ENCODE data around the gene NRXN3. TPM values are rescaled to one million over a fixed set of nuclear protein-coding genes. Genes with fewer than 3 reads are reported as not detected.

Gene NRXN3
- total and polyA plus RNA-seq, 4 donors: 1.4 to 8.3 (median 4.4) TPM

DNA sequence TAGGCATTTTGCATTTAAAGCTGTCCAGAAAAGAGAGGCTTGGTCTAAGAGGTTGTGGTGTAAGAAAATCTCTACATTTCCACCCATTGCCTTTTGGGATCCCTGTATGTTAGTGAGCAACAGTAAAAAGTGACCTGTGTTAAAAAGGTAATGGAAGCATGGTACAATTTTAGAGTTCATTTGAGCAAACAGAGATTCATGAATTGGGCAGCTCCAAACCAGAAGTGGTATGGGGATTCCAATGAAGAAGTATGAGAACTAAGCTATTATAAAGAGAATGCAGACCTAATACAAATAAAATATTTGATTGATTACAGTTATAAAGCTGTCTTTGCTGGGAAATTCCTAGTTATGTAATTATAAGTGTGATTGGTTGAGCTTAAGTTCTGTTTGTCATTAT, 1134.1 kb downstream of the NRXN3 start:
- no peaks in the 10 kb centered on the region for H3K36me3 ChIP-seq (ENCODE audit: control insufficient read depth in 4 of 4, insufficient read depth in 4 of 4, low read length in 4 of 4)
- ATAC-seq (ENCODE audit: insufficient read depth, low FRiP score) (no peak), DNase-seq (no peak)
- no peak overlapping the region for H3K4me3 ChIP-seq
- H3K27ac ChIP-seq (ENCODE audit: low read depth in 1 of 2, low read length in 1 of 2): no peak overlapping the region
- H3K9me3 ChIP-seq (ENCODE audit: control insufficient read depth in 4 of 4, insufficient read depth in 3 of 4, low read length in 3 of 4): no peaks in the 10 kb centered on the region
- no peaks in the 10 kb centered on the region for H3K27me3 ChIP-seq (ENCODE audit: control insufficient read depth in 3 of 3, insufficient read depth in 3 of 3, low read length in 2 of 3)
- TF ChIP-seq, protein P1, sequence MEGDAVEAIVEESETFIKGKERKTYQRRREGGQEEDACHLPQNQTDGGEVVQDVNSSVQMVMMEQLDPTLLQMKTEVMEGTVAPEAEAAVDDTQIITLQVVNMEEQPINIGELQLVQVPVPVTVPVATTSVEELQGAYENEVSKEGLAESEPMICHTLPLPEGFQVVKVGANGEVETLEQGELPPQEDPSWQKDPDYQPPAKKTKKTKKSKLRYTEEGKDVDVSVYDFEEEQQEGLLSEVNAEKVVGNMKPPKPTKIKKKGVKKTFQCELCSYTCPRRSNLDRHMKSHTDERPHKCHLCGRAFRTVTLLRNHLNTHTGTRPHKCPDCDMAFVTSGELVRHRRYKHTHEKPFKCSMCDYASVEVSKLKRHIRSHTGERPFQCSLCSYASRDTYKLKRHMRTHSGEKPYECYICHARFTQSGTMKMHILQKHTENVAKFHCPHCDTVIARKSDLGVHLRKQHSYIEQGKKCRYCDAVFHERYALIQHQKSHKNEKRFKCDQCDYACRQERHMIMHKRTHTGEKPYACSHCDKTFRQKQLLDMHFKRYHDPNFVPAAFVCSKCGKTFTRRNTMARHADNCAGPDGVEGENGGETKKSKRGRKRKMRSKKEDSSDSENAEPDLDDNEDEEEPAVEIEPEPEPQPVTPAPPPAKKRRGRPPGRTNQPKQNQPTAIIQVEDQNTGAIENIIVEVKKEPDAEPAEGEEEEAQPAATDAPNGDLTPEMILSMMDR (IDR thresholded peaks at IDR 0.05; ENCODE audit: control extremely low read depth, extremely low read depth): no peak
- no peaks in the 10 kb centered on the region for H3K4me1 ChIP-seq (ENCODE audit: control insufficient read depth in 5 of 5, insufficient read depth in 5 of 5, low read length in 5 of 5)
- H3K9ac ChIP-seq (ENCODE audit: insufficient read depth in 1 of 2, low read length in 2 of 2): no peak overlapping the region

DNA sequence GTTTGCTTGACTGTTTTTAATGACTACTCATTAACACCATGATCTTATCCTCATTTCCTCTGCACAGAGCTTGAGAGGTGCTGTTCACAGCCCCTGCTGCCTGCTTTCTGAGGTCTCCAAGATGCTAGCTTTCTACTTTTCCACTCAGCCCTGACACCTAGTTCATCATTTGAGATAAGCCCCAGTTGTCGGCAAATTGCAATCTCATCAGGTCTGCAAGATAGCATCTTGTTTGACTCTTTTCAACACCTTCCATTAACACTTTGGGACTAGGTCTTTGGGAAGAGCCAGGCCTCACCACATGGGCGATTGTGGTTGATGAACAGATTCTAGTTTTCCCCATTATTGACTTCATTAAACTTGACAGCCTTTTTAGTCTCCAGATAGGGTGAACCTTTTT, 1136.4 kb downstream of the NRXN3 start:
- H3K27ac ChIP-seq (ENCODE audit: low read depth in 1 of 2, low read length in 1 of 2): no peak overlapping the region
- no peak overlapping the region for H3K4me3 ChIP-seq
- H3K9me3 ChIP-seq (ENCODE audit: control insufficient read depth in 4 of 4, insufficient read depth in 3 of 4, low read length in 3 of 4): no peaks in the 10 kb centered on the region
- H3K27me3 ChIP-seq (ENCODE audit: control insufficient read depth in 3 of 3, insufficient read depth in 3 of 3, low read length in 2 of 3): no peaks in the 10 kb centered on the region
- no peak for ATAC-seq (ENCODE audit: insufficient read depth, low FRiP score)
- DNase-seq: no peak
- H3K9ac ChIP-seq (ENCODE audit: insufficient read depth in 1 of 2, low read length in 2 of 2): no peak overlapping the region
- no peaks in the 10 kb centered on the region for H3K36me3 ChIP-seq (ENCODE audit: control insufficient read depth in 4 of 4, insufficient read depth in 4 of 4, low read length in 4 of 4)
- no peaks in the 10 kb centered on the region for H3K4me1 ChIP-seq (ENCODE audit: control insufficient read depth in 5 of 5, insufficient read depth in 5 of 5, low read length in 5 of 5)
- TF ChIP-seq, protein P1 (IDR thresholded peaks at IDR 0.05; ENCODE audit: control extremely low read depth, extremely low read depth): no peak
- WGBS, 2 donors: 35 to 59% methylated on average over 2 of the region's 2 CpGs

DNA sequence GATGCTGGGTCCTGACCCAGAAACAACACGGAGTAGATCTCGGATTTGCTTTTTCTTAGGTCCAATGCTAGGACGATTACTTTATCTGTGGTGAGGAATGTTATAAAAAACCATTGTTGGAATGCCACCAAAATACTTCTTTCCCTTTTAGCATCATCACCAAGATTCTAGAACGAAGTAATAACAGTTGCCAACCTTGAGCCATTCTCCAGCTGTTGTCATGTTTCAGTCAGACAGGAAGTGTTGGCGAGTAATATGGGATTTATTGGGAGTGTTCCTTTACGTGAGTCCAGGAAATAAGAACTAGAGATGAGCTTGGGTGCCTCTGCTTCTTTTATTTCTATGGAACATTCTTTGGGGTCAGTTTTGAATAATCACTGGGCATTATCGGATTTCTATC, 1148.2 kb downstream of the NRXN3 start:
- ATAC-seq (ENCODE audit: insufficient read depth, low FRiP score) (no peak), DNase-seq (no peak)
- Histone ChIP-seq H3K27ac (ENCODE audit: low read depth in 1 of 2, low read length in 1 of 2) (no peak overlapping the region), H3K4me1 (ENCODE audit: control insufficient read depth in 5 of 5, insufficient read depth in 5 of 5, low read length in 5 of 5) (no peaks in the 10 kb centered on the region), H3K9me3 (ENCODE audit: control insufficient read depth in 4 of 4, insufficient read depth in 3 of 4, low read length in 3 of 4) (no peaks in the 10 kb centered on the region), H3K4me3 (no peak overlapping the region), H3K36me3 (ENCODE audit: control insufficient read depth in 4 of 4, insufficient read depth in 4 of 4, low read length in 4 of 4) (no peaks in the 10 kb centered on the region), H3K9ac (ENCODE audit: insufficient read depth in 1 of 2, low read length in 2 of 2) (no peak overlapping the region), H3K27me3 (ENCODE audit: control insufficient read depth in 3 of 3, insufficient read depth in 3 of 3, low read length in 2 of 3) (no peaks in the 10 kb centered on the region)
- TF ChIP-seq, protein P1 (IDR thresholded peaks at IDR 0.05; ENCODE audit: control extremely low read depth, extremely low read depth): no peak
- 62 to 67% methylated on average over 7 of the region's 7 CpGs for WGBS, 2 donors

DNA sequence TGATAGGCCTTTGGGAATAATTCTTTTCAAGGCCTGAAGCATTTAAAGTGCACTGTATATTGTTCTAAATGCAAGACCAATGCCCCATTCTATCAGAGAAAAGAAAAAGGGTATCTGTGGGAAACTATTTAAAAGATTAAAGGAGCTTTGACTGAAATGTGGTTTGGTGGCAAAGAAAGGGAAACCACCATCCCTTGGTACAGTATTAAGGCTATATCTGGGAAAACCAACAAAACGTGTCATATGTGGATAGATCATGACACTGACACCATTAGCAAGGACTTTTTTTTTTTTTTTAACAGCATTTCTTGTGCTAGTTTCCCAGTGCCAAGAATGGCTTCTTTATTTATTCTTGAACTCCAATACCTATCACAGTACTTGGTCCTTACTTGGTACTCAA, 1150.4 kb downstream of the NRXN3 start:
- H3K9me3 ChIP-seq (ENCODE audit: control insufficient read depth in 4 of 4, insufficient read depth in 3 of 4, low read length in 3 of 4): no peaks in the 10 kb centered on the region
- DNase-seq (no peak), ATAC-seq (ENCODE audit: insufficient read depth, low FRiP score) (no peak)
- H3K4me3 ChIP-seq: no peak overlapping the region
- H3K27me3 ChIP-seq (ENCODE audit: control insufficient read depth in 3 of 3, insufficient read depth in 3 of 3, low read length in 2 of 3): no peaks in the 10 kb centered on the region
- H3K9ac ChIP-seq (ENCODE audit: insufficient read depth in 1 of 2, low read length in 2 of 2): no peak overlapping the region
- H3K4me1 ChIP-seq (ENCODE audit: control insufficient read depth in 5 of 5, insufficient read depth in 5 of 5, low read length in 5 of 5): peaks cover 0 to under 1% (median 0%) of the 10 kb centered on the region in 5 donors
- TF ChIP-seq, protein P1 (IDR thresholded peaks at IDR 0.05; ENCODE audit: control extremely low read depth, extremely low read depth): no peak
- H3K27ac ChIP-seq (ENCODE audit: low read depth in 1 of 2, low read length in 1 of 2): no peak overlapping the region
- WGBS, 2 donors: 35 to 43% methylated on average over 1 of the region's 1 CpG
- H3K36me3 ChIP-seq (ENCODE audit: control insufficient read depth in 4 of 4, insufficient read depth in 4 of 4, low read length in 4 of 4): no peaks in the 10 kb centered on the region

Measured in lung (tissue), 12 donors.